Measurements from ENCODE around the gene DNPH1.

The DNPH1 gene

DNA sequence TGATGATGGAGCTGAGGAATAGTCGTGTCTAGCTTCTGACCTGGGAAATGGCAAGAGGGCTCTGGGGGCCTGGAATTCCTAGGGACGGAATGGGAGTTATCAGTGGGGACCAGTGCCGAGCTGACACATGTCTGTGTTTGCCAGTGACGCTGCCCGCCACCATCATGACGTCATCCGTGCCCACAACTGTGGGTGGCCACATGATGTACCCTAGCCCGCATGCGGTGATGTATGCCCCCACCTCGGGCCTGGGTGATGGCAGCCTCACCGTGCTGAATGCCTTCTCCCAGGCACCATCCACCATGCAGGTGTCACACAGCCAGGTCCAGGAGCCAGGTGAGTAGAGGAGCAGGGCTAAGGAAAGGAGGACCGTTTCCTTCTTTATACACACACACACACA lies 51.1 kb downstream of the DNPH1 start:
- no peak for DNase-seq (ENCODE audit: low read depth in 1 of 2, low spot score in 1 of 2)
- no peak for TF ChIP-seq JUND (IDR thresholded peaks at IDR 0.05; ENCODE audit: low read depth)
- in situ Hi-C loops (cut with HindIII; ENCODE audit: low pct_unique_long_range_greater_than_20kb, low sequenced_read_pairs), result no loop called here

DNA sequence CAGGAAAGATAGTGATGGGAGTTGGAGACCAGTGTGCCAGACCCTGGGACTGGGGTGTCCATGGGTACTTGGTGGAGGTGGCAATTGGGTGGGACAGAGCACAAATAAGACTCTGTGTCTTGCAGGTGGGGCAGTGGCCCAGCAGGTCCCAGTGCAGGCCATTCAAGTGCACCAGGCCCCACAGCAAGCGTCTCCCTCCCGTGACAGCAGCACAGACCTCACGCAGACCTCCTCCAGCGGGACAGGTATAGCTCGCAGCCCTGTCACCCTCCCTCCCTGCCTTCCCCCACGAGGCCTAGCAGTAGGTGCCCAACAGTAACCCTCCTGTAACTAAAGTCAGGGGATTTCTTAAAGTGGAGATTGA lies 52.9 kb downstream of the DNPH1 start:
- no peak for TF ChIP-seq JUND (IDR thresholded peaks at IDR 0.05; ENCODE audit: low read depth)
- in situ Hi-C loops (cut with HindIII; ENCODE audit: low pct_unique_long_range_greater_than_20kb, low sequenced_read_pairs), result no loop called here
- DNase-seq (ENCODE audit: low read depth in 1 of 2, low spot score in 1 of 2), result no peak

DNA sequence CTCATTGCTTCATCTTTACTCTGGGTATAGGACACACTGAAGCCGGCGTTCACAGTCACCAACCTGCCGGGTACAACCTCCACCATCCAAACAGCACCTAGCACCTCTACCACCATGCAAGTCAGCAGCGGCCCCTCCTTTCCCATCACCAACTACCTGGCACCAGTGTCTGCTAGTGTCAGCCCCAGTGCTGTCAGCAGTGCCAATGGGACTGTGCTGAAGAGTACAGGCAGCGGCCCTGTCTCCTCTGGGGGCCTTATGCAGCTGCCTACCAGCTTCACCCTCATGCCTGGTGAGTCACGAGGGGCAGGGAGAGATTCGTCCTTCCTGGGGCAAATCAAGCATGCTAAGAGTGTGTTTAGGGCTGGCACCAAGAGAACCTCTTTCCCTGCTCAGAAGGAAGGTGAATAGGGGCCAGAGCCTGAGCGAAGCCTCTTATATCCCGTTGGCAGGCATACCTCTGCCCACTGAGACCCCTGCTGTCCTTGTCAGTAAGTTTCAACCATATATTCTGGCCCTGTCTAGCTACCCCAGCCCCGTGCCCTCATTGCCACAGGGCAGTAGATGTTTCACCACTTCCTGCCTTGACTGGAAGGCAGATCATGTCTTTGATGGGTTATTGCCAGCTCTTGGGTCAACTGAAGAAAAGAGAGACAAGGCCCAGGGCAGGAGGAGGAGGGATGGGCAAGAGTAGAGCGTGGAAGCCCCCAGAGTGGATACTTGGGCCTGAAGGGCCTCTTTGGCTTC lies 53.4 kb downstream of the DNPH1 start:
- no peak for DNase-seq (ENCODE audit: low read depth in 1 of 2, low spot score in 1 of 2)
- in situ Hi-C loops (cut with HindIII; ENCODE audit: low pct_unique_long_range_greater_than_20kb, low sequenced_read_pairs), result no loop called here

More for the DNA sequence above, 53.4 kb downstream of the DNPH1 start:
- TF ChIP-seq JUND (IDR thresholded peaks at IDR 0.05; ENCODE audit: low read depth), result no peak

Measured in T47D (cell line).